ENCODE results near the gene TRIM10. TPM values are rescaled to one million over a fixed set of nuclear protein-coding genes. Genes with fewer than 3 reads are reported as not detected.

TRIM10 gene
- total RNA-seq, 2 donors from 2014 or later: not detected

DNA sequence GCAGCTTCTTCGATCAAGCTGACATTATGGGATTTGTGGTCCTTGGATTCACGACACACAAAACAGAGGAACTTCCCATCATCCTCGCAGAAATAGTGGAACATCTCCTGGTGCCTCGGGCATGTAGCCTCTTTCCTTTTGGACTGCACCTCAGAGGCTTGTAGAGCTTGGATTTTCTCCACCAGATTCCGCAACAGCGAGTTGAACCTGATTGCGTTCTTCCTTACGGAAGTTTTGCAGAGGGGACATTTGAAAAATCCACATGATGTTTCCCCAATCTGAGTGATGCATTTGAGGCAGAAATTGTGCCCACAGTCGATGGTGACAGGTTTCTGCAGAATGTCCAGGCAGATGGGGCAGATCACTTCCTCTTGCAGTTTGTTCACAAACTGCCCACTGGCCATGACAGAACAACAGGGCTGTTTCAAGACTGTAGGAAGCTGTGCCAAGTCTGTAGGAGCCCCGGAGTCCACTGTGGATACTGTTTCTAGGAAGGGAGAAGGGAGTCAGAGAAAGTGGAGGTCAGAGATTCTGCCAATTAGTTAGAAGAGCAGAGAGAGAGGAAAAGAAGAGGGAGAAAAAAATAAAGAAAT, 48.5 kb downstream of the TRIM10 start:
- H3K9me3 ChIP-seq: no peaks in the 10 kb centered on the region
- no peaks in the 10 kb centered on the region for H3K27me3 ChIP-seq (replicated peaks; ENCODE audit: insufficient read depth)
- no peak for ATAC-seq (ENCODE audit: insufficient number of reproducible peaks, low FRiP score, low read depth)
- no peak overlapping the region for H3K4me3 ChIP-seq
- H3K36me3 ChIP-seq: no peaks in the 10 kb centered on the region
- no peak for DNase-seq (ENCODE audit: low spot score)
- H3K27ac ChIP-seq: no peak overlapping the region
- no peak for TF ChIP-seq CTCF (IDR thresholded peaks at IDR 0.05)
- H3K4me1 ChIP-seq (ENCODE audit: control insufficient read depth in 1 of 2, low read depth in 2 of 2): no peaks in the 10 kb centered on the region

GRCh38 chr6:30111266-30111856, 49.6 kb downstream of the TRIM10 start:
- no peak for ATAC-seq (ENCODE audit: insufficient number of reproducible peaks, low FRiP score, low read depth)
- TF ChIP-seq CTCF (IDR thresholded peaks at IDR 0.05): no peak
- Histone ChIP-seq H3K4me1 (ENCODE audit: control insufficient read depth in 1 of 2, low read depth in 2 of 2) (no peaks in the 10 kb centered on the region), H3K4me3 (no peak overlapping the region), H3K27me3 (replicated peaks; ENCODE audit: insufficient read depth) (no peaks in the 10 kb centered on the region), H3K27ac (no peak overlapping the region), H3K36me3 (no peaks in the 10 kb centered on the region), H3K9me3 (no peaks in the 10 kb centered on the region)
- DNase-seq (ENCODE audit: low spot score): no peak

DNA sequence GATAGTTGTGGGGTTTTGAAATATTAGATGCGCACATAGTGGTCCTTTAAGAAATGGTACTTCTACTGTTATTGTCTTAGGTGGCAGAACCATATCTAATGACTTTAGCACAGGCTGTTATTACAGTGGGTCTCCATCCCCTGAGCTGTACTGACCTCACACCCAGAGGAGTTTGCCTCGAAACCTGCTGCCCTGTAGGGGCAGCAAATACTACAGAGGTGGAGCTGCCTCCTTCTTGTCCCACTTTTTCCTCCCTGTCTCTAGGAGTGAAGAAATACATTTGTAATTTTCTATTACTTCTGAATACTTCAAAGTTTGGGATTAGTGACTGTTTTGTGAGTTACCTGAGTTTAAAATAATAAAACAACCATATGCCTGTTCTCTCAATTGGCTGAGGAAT, 56.4 kb downstream of the TRIM10 start:
- Histone ChIP-seq H3K27me3 (replicated peaks; ENCODE audit: insufficient read depth) (peaks cover 14% of the 10 kb centered on the region), H3K4me1 (ENCODE audit: control insufficient read depth in 1 of 2, low read depth in 2 of 2) (peaks cover 8 to 27% of the 10 kb centered on the region in 2 donors)

GRCh38 chr6:30103872-30104179, 57.2 kb downstream of the TRIM10 start:
- DNase-seq (ENCODE audit: low spot score): no peak
- Histone ChIP-seq H3K9me3 (no peaks in the 10 kb centered on the region), H3K4me1 (ENCODE audit: control insufficient read depth in 1 of 2, low read depth in 2 of 2) (peaks cover 8 to 27% of the 10 kb centered on the region in 2 donors), H3K36me3 (no peaks in the 10 kb centered on the region), H3K27ac (no peak overlapping the region), H3K4me3 (peak overlapping the region; percentile 70), H3K27me3 (replicated peaks; ENCODE audit: insufficient read depth) (peaks cover 18% of the 10 kb centered on the region)
- no peak for TF ChIP-seq CTCF (IDR thresholded peaks at IDR 0.05)
- no peak for ATAC-seq (ENCODE audit: insufficient number of reproducible peaks, low FRiP score, low read depth)

More for the DNA sequence above, 56.4 kb downstream of the TRIM10 start:
- H3K9me3 ChIP-seq: no peaks in the 10 kb centered on the region
- TF ChIP-seq CTCF (IDR thresholded peaks at IDR 0.05): no peak
- H3K27ac ChIP-seq: no peak overlapping the region
- DNase-seq (ENCODE audit: low spot score): no peak
- no peak for ATAC-seq (ENCODE audit: insufficient number of reproducible peaks, low FRiP score, low read depth)
- no peaks in the 10 kb centered on the region for H3K36me3 ChIP-seq
- H3K4me3 ChIP-seq: no peak overlapping the region

GRCh38 chr6:30102970-30103871, 57.8 kb downstream of the TRIM10 start:
- peak; percentile 69 for DNase-seq (ENCODE audit: low spot score)
- Histone ChIP-seq H3K27me3 (replicated peaks; ENCODE audit: insufficient read depth) (peaks cover 18% of the 10 kb centered on the region), H3K9me3 (no peaks in the 10 kb centered on the region), H3K27ac (peak overlapping the region in 1 of 2 donors; percentile 39), H3K36me3 (no peaks in the 10 kb centered on the region), H3K4me3 (peak overlapping the region; percentile 70), H3K4me1 (ENCODE audit: control insufficient read depth in 1 of 2, low read depth in 2 of 2) (peaks cover 8 to 27% of the 10 kb centered on the region in 2 donors)
- ATAC-seq (ENCODE audit: insufficient number of reproducible peaks, low FRiP score, low read depth): peak; percentile 72
- peak; percentile 88 for TF ChIP-seq CTCF (IDR thresholded peaks at IDR 0.05)
